Ovary (tissue), 9 donors: ENCODE measurements around the gene ADARB2. TPM values are rescaled to one million over a fixed set of nuclear protein-coding genes. Genes with fewer than 3 reads are reported as not detected.

Experiments used
- DNase-seq, 5 donors: peaks; one replicate each; pipeline ENCODE4 v3.0.0-alpha.2; 2019 to 2020
- H3K27ac ChIP-seq, 2 donors: fragments of 200-600 bp; one replicate each; pipeline versions ENCODE4 v1.5.1 to v1.8.0; 2019 to 2022
- H3K27me3 ChIP-seq: fragments of 200-600 bp; one replicate; pipeline ENCODE4 v1.8.0; 2022
- H3K36me3 ChIP-seq: fragments of 200-600 bp; sonication (generic); one replicate; pipeline ENCODE4 v1.5.1; 2019
- H3K4me1 ChIP-seq: one replicate; pipeline ENCODE4 v1.8.1; 2013; ENCODE audit warnings: mild to moderate bottlenecking, moderate library complexity; ENCODE audit not compliant: insufficient read depth
- H3K4me3 ChIP-seq: fragments of 200-600 bp; sonication (generic); one replicate; pipeline ENCODE4 v1.5.1; 2017
- H3K9me3 ChIP-seq, 2 donors: fragments of 200-600 bp in 1 of 2; sonication (generic) in 1 of 2; one replicate each; pipeline versions ENCODE4 v1.5.1 to v1.8.1; 2013 to 2019; ENCODE audit warnings: mild to moderate bottlenecking in 1 of 2, moderate library complexity in 1 of 2
- EP300 ChIP-seq: sonication (generic); formaldehyde crosslinking; IDR thresholded peaks from one replicate; pipeline ENCODE4 v1.6.1; 2017; ENCODE audit warnings: antibody characterized with exemption
- POLR2A ChIP-seq: fragments of 450-650 bp; IDR thresholded peaks from one replicate; pipeline ENCODE4 v1.6.1; 2017; ENCODE audit warnings: antibody characterized with exemption, mild to moderate bottlenecking, moderate library complexity
- WGBS, 3 donors: extraction: QIAGEN DNeasy Blood & Tissue Kit in 1 of 3; methylation state at CpG; one replicate each; pipeline versions ENCODE4 v1.1.5 to v1.1.7; 2013 to 2017; 5-methylcytosine and 5-hydroxymethylcytosine counted together
- intact Hi-C, 4 donors: fragments of 100-400 bp; cut with DNase I; formaldehyde crosslinking; loops; one replicate each; pipeline versions ENCODE4 v1.11.0 to v1.15.1; 2022 to 2023
- polyA plus RNA-seq, 2 donors: library from polyadenylated mRNA; stranded (reverse); fragments of 200-250 nt in 1 of 2; fragments of 350-450 nt in 1 of 2; fragmentation: Illumina TruSeq in 1 of 2; extraction: RNeasy Lipid Tissue Mini Kit (QIAGEN cat#74804) in 1 of 2; gene quantifications; one replicate each; pipeline ENCODE4 v1.2.3, GENCODE V29; 2013 to 2014
- total RNA-seq, 7 donors: library from RNA; depleted of rRNA in 2 of 7; stranded (reverse); fragments of >200 nt in 2 of 7; fragmentation: NEBNext Ultra II Directional in 3 of 7; extraction: Animal tissue kit (Norgen Biotek cat#: 25700) in 3 of 7; gene quantifications; one replicate each; pipeline versions ENCODE4 v1.1.0 to v1.2.4, GENCODE V29; 2016 to 2023
- TF ChIP-seq, protein P1 (sequence below), 3 donors: fragments of 450-650 bp in 2 of 3; fragments of 200-600 bp in 1 of 3; IDR thresholded peaks; one replicate each; pipeline versions ENCODE4 v1.5.1 to v1.8.0; 2016 to 2022; ENCODE audit warnings: antibody characterized with exemption in 3 of 3, mild to moderate bottlenecking in 1 of 3
- donor health status: DM: no; HTN: no; CAD: no; lungs with moderate emphysema.
- donor health status: DM: no; HTN: no; CAD: no.
- donor health status: Bipolar disorder and iron deficiency.
- donor health status: DM: yes; HTN: yes; CAD: no.
- donor health status: DM: no; HTN: no; CAD: no.
- donor health status: DM: yes; HTN: yes; CAD: no.

Gene ADARB2
- total and polyA plus RNA-seq, 9 donors = 0.12 to 2.0 (median 0.36) TPM; not detected in 2

DNA sequence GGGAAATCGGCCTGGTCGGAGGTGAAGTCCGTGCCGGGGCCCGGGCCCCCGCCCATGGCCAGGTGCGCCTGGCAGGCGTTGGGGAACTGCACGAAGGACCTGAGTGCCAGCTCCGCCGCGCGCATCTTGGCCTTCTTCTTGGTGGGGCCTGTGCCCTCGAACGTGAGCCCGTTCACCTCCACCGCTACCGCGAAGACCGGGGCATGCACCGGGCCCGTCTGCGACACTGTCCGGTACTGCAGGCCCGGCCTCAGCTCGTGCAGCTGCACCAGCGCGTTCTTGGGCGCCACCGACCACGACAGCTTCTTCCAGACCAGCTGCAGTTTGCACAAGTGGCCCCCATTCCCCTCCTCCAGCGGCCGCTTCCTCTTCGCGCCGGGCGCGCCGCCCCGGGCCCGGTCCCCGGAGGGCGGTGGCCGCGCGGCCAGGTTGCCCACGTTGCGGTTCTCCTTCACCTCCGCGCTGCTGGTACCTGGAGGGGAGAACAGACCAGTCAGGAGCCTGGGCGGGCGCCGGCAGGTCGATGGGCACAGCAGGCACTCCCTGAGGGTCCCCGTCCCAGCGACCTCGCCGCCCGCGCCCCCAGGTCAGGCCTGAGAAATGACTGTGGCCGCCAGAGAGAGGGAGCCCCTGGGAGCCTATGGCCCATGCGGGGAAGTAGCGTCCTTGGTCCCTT is 373.7 kb downstream of the ADARB2 start:
- Histone ChIP-seq H3K9me3 (no peaks in the 10 kb centered on the region), H3K36me3 (no peaks in the 10 kb centered on the region), H3K27ac (no peak overlapping the region), H3K4me3 (no peak overlapping the region), H3K4me1 (peaks cover 2% of the 10 kb centered on the region), H3K27me3 (no peaks in the 10 kb centered on the region)
- intact Hi-C loops = no loop called here
- no peak for DNase-seq
- WGBS, 3 donors = 59 to 76% (median 74%) methylated on average over 63 of the region's 63 CpGs
- TF ChIP-seq EP300 (no peak), POLR2A (no peak)
- TF ChIP-seq, protein P1, sequence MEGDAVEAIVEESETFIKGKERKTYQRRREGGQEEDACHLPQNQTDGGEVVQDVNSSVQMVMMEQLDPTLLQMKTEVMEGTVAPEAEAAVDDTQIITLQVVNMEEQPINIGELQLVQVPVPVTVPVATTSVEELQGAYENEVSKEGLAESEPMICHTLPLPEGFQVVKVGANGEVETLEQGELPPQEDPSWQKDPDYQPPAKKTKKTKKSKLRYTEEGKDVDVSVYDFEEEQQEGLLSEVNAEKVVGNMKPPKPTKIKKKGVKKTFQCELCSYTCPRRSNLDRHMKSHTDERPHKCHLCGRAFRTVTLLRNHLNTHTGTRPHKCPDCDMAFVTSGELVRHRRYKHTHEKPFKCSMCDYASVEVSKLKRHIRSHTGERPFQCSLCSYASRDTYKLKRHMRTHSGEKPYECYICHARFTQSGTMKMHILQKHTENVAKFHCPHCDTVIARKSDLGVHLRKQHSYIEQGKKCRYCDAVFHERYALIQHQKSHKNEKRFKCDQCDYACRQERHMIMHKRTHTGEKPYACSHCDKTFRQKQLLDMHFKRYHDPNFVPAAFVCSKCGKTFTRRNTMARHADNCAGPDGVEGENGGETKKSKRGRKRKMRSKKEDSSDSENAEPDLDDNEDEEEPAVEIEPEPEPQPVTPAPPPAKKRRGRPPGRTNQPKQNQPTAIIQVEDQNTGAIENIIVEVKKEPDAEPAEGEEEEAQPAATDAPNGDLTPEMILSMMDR (IDR thresholded peaks at IDR 0.05) = no peak

DNA sequence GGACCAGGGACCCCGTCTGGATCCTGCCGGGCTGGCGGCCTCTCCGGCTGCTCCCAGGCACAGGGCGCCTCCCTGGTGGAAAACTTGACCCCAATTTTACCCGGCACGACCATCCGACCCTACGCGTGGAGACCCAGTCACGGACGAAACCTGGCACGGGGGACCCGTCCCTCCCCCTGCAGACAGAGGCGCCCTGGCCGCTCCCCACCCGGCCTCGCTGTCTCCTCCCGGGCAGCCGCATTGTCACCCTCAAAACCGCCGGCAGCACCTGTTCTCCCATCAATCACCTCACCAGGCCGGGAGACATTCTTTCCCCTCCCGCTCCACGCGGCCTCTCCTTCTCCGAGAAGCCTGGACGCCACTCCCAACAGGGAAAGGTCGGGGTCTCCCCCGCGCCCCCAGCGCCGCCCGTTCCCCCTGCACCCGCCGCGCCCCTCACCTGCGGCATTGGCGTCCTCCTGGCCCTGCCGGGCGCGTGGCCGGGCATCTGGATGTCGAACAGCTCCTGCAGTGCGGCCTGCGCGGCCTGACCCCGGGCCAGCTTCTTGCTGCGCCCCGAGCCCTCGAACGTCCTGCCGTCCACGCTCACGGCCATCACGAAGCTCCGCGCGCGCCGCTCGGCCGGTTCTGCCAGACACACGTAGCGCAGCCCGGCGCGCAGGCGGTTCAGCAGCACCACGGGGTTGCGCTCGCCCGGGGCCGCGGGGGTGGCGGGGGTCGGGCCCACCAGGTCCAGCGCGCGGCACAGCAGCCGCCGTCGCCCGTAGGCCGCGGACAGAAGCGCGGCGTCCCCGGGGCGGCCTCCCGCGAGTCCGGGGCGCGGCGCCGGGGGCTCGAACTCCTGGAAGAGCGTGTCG is 374.5 kb downstream of the ADARB2 start:
- Histone ChIP-seq H3K9me3 (no peaks in the 10 kb centered on the region), H3K4me1 (peaks cover 2% of the 10 kb centered on the region), H3K27me3 (no peaks in the 10 kb centered on the region), H3K4me3 (no peak overlapping the region), H3K27ac (no peak overlapping the region), H3K36me3 (no peaks in the 10 kb centered on the region)
- TF ChIP-seq EP300 = no peak
- TF ChIP-seq POLR2A = no peak
- TF ChIP-seq, protein P1 (IDR thresholded peaks at IDR 0.05) = no peak
- no peak for DNase-seq
- WGBS, 3 donors = 65 to 90% (median 81%) methylated on average over 100 to 101 of the region's 101 CpGs
- intact Hi-C loops = no loop called here

DNA sequence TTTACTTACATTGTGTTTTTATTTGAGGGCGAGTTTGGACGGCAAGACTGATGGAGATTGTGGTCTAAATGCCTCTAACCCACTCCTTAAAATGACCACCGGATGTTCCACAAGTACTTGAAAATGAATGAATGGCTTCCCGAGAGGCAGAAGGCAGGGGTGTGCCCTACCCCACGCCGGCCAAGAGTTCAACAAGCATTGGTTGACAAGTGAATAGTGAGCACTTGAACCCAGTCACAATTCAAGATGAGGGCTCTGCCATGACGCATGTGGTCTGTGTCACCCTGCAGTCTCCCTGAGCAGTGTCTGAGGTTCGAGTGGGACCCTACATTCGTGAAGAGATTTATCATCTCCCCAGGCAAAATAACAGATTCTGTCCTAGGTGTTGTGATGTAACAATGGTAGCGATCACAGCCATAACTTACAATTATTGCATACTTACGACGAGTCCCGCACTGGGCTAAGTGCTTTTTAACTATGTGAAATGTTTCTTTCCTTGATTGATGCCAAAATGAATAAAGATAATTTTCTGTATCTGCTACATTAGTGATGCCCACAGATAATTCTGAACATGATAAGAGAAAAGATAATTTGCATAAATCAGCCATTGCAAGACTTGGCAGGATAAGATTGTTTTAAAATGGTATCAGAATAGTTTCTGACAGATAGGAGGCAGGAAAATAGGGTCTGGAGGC is 375.8 kb downstream of the ADARB2 start:
- no peaks in the 10 kb centered on the region for H3K27me3 ChIP-seq
- WGBS, 3 donors = 89 to 93% (median 91%) methylated on average over 13 of the region's 13 CpGs
- intact Hi-C loops = no loop called here
- H3K4me3 ChIP-seq = no peak overlapping the region
- DNase-seq = no peak
- H3K9me3 ChIP-seq = no peaks in the 10 kb centered on the region
- TF ChIP-seq POLR2A = no peak
- TF ChIP-seq EP300 = no peak
- no peaks in the 10 kb centered on the region for H3K36me3 ChIP-seq
- no peak overlapping the region for H3K27ac ChIP-seq
- peaks cover 2% of the 10 kb centered on the region for H3K4me1 ChIP-seq

DNA sequence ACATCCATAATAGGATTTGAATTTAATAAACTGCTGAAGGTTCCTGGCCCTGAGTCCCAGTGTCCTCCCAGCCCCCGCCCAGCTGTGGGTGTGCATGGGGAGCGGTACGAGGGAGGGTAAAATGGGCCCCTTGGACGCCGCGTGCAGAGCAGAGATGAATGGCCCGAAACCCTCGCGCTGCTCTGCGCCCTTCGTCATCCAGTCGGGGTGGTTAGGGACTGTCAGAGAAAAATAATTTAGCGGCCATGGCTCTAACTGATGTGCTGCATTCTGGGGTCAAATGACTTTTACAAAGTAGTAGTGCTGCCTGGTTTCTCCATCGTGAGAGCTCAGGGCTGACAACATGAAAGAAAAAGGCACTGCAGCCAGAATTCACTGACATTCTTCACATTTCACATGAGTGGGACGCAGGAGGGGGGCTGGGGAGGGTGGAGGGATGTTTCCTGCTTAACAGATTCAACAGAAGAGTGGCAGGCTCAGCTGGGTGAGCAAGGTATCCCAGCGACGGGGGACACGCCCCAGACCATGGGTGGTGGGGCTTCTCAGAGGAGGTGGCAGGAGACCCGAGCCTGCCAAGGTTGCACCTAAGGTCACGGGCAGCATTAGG is 376.7 kb downstream of the ADARB2 start:
- H3K9me3 ChIP-seq = no peaks in the 10 kb centered on the region
- DNase-seq = no peak
- H3K27me3 ChIP-seq = no peaks in the 10 kb centered on the region
- TF ChIP-seq, protein P1 (IDR thresholded peaks at IDR 0.05) = no peak
- no peak for TF ChIP-seq EP300
- TF ChIP-seq POLR2A = no peak
- H3K4me3 ChIP-seq = no peak overlapping the region
- intact Hi-C loops = no loop called here
- H3K4me1 ChIP-seq = peaks cover 2% of the 10 kb centered on the region
- H3K27ac ChIP-seq = no peak overlapping the region
- H3K36me3 ChIP-seq = no peaks in the 10 kb centered on the region
- WGBS, 3 donors = 15 to 16% (median 16%) methylated on average over 20 of the region's 20 CpGs
